Left renal pelvis (tissue), 4 donors: ENCODE data around the gene MKX. TPM values are rescaled to one million over a fixed set of nuclear protein-coding genes. Genes with fewer than 3 reads are reported as not detected.

Source experiments
- DNase-seq, 4 donors: peaks; one replicate each; pipeline ENCODE4 v3.0.0-alpha.2; 2013; ENCODE audit warnings: low read depth in 4 of 4, low spot score in 3 of 4
- polyA plus RNA-seq, 4 donors: library from polyadenylated mRNA; unstranded; fragments of 120-200 nt; gene quantifications; one replicate each; pipeline ENCODE4 v1.2.1, GENCODE V29; 2013; ENCODE audit not compliant: insufficient read length in 4 of 4

The MKX gene
- polyA plus RNA-seq, 4 donors: 0.11 to 10.2 (median 0.42) TPM

DNA sequence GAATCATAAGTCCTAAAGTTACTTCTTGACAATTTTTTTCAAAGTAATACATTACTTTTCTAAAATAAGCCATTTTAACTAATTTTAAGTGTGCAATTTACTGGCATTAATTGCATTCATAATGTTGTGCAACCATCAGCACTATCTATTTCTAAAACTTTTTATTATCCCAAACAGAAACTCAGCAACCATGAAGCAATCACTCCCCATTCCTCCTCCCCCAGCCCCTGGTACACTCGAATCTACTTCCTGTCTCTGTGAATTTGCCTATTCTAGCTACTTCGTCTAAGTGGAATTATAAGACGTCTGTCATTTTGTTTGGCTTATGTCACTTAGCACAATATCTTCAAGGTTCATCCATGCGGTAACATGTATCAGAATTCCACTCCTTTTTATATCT is 84.9 kb downstream of the MKX start:
- no peak for DNase-seq

DNA sequence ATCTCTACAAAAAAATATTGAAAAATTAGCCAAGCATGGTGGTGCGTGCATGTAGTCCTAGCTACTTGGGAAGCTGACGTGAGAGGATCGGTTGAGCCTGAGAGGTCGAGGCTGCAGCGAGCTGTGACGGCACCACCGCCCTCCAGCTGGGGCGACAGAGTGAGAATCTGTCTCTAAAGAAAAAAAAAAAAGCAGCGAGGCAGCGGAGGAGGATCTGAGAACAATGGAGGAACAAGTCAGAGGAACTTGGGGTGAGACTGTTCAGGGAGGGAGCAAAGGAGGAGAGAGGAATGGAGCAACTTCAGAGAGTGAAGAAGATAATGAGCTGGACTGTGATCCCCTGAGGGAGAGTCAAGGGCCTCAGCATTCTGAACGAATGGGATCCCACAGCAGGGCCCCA is 85.4 kb downstream of the MKX start:
- DNase-seq: no peak

DNA sequence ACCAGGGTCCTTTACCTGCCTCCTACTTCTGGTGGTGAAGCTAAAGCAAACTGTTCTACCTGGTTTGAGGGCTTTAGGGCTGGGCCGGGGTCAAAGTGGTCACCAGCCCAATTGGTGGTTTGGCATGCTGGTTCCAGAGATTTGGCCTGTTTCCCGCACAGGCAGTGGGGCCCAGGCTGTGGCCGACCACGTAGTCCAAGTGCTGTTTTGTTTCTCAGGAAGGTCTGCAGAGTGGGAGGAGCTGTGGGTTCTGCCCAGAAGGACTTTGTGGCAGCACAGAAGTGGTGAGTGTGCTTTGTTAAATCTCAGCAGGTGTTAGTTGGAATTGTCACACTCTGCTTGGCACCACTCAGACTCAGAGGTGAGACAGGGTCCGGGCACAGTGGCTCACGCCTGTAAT is 85.8 kb downstream of the MKX start:
- no peak for DNase-seq

DNA sequence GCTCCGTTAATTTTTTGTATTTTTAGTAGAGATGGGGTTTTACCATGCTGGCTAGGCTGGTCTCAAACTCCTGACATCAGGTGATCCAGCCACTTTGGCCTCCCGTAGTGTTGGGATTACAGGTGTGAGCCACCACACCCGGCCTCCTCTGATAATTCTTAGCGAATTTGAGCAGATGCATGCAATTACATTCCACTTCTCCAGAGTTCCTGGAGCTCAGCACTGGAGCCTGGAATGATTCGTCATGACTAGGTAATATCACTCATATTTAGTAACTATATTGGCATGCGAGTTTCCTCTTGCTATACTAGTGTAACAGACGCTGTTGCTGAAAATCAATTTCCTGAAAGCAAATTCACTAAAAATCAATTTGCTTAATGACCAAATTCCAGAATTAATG is 86.8 kb downstream of the MKX start:
- DNase-seq: no peak

DNA sequence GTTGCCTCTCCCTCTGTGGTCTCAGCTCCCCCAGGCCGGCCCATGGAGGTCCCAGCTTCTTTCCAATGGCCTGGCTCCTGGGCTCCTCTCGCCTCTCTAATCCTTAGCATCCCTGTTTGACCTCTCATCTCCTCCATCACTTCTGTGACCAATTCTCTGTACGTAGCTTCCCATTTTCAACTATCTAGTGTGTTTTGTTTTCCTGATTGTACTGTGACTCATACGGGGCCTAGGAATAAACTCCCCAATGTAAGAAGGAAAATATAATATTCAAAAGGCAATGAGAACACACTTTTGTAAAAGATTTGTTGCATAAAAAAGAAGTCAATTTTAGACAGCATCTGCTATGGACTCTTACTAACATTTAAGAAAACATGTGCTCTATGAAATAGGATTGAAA is 90.3 kb downstream of the MKX start:
- DNase-seq: no peak

DNA sequence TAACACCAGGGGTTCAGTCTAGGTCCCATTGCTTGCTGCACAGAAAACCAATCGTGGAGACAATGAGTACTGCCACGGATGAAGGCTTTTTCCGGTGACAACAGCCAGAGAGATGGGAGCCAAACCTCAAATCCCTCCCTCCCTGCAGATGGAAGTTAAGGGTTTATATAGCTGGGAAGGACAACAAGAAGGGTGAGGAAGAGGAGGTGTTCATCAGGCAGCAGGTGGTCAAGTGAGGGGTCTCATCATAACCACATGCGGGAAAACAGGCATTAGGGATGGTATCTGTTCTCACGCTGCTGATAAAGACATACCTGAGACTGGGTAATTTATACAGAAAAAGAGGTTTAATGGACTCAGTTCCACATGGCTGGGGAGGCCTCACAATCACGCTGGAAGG is 91.3 kb downstream of the MKX start:
- DNase-seq: no peak

DNA sequence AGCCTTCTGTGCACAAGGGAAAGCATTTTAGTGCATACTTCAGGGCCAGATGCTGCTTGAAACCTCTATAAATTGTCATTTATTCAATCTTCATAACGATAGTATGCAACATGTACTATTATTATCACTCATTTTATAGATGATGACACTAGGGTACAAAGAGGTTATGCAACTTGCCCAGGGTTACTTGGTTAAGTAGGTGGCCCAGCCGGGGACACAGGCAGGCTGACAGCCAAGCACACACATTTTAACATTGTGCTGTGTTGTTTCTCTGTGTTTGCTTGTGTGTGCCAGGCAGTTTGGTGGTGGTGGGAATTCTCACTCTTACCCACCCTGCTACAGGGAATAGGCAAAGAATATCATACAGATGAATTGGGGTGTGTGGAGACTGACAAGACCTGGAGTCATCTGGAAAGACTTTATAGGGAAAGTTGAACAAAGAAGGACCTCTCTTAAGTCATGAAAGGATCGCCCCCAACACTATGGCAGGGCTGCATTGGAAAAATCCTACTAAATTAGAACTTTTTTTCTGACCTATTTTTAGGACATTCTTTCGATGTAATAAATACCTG is 98.9 kb downstream of the MKX start:
- no peak for DNase-seq

DNA sequence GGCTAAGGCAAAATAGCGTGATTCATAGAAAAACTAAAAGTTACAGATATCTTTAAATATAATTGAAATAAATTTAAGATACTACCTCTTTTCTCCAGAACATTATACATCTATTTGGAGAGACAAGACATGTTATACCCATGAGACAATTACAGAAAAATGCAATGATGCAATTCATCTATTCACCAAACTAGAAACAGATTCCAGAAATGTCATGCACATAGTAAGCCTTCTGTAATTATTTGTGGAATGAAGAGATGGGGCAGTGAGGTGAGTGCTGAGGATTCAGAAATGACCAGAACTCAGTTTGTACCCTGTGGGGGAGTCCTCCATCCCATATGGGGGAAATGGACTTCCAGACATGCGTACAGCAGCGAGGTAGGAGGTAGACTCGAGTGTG is 99.4 kb downstream of the MKX start:
- DNase-seq: no peak

DNA sequence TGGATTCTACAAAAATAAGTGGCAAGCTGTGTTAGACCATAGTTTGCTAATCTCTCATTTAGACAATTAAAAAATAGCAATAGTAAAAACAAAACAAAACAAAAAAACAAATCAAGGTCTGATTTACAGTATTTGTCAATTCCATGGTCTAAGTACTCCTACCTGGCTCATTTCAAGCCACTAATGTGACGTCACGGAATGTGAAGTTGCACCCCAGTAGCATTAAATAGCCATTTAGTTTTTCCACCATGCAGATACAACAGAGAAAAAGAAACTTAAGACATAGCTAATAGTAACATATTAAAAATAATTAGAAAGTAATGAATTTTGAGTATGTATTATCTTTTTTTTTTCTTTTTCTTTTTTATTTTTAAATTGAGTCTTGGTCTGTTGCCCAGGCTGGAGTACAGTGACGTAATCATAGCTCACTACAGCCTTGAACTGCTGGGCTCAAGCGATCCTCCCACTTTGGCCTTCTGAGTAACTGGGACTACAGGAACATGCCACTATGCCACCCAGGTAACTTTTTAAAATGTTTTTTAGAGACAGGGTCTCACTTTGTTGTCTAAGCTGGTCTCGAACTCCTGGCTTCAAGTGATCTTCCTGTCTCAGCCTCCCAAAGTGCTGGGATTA is 101.2 kb downstream of the MKX start:
- DNase-seq: no peak

DNA sequence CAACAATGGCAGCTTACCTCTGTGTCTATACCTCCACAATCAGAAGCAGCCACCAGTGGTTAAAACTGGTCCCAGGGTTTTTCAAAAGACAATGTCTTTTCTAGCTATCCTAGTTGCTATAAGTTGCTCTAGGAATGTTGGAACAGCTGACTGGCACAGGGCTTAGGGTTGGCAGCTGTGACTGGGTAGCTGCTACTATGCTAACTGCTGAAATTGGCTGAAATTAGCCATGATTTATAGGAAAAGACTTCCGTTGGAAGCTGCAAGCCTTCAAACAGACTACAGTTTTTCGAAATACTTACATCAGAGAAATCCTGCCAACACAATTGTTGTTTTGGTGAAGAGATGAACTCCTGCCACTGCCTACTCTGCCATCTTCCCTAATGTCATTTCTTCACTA is 102.3 kb downstream of the MKX start:
- no peak for DNase-seq

DNA sequence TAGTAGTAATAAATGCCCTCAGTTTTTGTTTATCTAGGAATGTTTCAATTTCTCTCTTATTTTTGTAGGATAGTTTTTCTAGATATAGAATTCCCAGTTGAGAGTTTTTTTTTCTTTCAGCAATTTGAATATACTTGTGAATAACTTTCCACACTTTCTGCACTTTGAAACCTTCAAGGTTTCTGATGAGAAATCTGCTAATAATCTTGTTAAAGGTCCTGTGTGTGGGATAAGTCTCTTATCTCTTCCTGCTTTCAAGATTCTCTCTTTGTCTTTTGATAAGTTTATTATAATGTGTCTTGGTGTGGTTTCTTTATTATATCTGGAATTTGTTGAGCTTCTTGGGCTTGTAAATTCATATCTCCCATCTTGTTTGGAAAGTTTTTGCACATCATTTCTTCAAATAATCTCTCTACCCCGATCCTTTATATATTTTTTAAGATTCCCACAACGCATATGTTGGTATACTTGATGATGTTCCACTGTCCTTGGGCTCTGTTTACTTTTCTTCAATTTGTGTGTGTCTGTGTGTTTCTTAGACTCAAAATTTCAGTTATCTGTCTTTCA is 103.5 kb downstream of the MKX start:
- no peak for DNase-seq

DNA sequence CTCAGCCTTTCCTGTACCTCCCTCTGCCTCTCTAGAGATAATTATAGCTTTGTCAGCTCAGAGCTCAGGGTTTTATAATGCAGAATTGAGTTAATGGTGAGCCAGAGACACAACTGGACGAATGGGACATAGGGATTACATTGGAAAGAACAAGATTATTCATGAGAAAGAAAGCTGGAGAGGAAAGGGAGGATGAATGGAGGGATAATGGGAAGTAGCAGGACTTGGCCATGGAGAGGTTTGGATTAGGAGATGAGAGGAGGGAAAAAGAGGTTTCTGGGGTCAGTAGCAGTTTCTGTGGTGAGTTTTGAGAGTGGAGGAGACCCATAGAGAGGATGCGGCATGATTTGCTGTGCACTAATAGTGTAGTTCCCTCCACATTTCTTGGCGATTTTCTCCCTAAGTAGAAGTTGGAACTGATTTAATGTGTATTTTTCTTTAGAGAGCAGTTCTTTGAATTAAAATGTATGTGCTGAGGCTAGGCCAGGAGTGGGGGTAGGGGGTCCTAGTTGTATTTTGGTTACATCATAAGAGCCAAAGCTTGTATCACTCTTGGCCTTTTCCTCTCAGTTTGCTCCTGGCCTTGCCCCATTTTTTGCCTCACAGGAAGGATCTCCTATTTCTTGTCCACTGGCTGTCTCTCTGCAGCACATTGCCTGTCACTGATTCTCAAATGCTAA is 107.4 kb downstream of the MKX start:
- DNase-seq: no peak

DNA sequence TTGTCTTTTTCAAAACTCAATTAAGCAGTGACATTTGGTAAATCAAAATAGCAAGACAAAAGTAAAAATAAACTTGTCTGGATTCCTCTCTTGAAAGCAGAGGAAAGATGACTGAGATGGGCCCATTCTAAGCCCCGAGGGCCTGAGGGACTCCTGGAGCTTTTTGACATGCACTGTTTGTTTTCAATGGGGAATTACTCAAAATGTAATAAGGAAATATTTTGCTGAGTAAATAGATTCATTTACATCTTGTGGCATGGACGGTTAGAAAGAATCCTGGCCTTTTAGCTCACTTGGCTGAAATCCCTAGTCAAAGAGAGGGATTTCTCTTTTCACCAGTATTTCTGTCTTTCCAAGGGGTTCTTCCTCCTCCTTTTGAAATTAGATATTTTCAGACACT is 108.0 kb downstream of the MKX start:
- DNase-seq: no peak

DNA sequence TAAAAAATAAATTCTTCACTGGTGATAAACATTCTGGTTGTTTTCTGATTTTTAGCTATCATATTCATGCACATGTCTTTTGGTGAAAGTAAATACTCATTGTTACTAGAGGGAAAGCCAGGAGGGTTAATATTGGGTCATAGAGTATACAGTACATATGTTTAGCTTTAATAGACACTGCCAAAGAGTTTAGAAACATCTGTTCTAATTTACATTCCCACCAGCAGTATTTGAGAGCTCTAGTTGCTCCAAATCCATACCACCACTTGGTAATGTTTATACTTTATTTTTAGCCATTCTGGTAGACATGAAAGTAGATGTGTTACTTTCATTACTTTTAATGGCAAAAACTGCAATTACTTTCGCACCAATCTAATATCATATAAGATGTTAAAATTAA is 108.8 kb downstream of the MKX start:
- DNase-seq: no peak

DNA sequence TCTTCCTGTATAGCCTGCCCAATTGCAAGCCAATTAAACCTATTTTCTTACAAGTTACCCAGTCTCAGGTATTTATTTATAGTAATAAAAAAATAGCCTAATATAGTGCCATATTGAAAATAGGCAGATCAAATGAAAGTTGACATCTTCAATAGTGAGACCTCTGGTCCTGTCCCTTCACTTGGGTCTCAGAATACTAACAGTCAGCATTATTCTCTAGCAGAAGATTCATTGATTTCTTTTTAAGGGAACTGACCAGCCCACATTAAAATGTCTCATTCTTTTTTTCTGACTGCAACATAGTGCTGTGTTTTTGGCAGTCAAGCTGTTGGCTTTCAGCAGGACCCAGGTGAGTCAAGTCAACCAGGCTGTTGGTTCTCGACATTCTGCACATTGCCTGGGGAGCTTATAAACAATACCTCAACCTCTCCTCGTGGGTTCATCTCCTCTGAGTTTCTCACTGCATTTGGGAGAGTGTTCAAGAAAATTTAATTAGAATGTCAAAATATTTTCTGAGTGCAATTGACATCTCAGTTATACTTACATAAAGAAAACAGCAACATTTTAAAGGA is 109.8 kb downstream of the MKX start:
- DNase-seq: no peak

DNA sequence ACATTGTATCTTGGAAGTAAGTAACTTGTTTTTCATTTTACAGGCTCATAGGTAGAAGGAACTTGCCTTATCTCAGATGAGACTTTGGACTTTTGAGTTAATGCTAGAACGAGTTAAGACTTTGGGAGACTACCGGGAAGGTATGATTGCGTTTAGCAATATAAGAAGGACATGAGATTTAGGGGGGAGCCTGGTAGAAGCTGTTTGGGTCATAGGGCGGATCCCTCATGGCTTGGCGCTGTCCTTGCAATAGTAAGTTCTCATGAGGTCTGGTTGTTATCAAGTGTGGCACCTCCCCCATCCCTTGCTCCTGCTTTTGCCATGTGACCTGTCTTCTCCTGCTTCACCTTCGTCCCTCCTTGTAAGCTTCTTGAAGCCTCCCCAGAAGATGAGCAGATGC is 110.3 kb downstream of the MKX start:
- DNase-seq: no peak

DNA sequence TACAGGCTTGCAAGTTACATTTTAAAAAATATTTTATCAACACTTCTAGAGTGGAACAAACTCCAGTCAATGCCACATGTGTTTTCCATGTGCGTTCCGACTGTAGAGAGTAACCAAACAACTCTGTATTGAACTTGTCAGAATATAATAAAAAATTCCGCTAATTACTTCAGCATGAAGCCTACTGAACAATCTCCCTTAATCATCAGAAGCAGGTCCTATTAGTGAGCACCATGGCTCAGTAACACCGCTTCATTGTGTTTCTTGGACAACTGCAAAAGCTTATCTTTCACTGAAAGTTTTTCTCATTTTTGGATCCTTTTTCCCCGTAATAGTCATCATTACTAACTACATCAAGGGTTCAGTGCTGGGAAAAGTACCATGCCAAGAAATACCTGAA is 117.0 kb downstream of the MKX start:
- DNase-seq: no peak

DNA sequence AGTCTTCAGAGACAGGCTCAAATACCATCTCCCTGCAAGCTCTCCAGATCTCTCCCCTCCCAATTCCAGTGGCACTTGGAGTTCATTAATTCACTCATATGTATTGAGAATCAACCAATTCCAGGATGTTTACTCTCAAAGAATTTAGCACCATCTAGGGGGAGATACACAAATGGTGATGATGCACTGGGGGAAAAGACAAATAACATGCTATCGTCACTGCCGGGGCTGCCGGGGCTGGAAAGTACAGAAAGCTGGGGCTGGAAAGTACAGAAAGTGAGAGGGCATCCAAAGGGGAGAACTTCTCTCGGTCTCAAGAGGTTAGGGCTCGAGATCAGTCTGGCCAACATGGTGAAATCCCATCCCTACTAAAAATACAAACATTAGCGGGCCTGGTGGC is 118.7 kb downstream of the MKX start:
- no peak for DNase-seq

DNA sequence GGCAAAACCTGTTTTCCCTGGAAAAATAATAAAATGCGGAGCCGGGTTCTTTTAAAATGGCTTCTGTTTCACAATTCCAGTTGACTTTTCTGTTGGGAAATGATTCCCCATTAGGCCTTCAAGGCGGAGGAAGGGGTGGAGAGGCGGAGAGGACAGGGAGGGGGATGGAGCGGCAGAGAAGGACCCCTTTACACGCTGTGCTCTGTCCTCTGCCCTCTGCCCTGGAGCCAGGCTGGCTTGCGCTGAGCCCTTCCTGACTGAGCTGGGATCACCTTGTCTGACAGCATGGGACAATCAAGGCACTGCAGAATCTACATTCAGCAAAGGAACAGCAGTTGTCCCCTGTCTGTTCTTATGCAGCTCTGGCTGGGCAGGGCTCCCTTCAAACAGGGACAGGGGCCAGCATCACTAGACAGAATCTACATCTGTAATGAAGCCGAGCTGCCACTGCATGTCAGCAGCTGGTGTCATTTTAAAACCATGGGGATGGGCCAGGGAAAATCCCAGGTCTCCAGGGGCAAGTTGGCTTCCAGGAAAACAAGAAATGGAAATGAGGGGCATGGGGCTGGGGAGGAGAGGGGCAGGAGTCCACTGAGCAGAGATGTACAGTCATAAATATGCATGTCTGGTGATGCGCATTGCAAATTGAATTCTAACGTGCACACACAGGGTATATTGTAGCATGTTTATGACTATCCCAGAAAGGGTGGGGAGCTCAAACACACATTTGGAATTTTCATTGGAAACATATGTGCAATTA is 120.0 kb downstream of the MKX start:
- no peak for DNase-seq

DNA sequence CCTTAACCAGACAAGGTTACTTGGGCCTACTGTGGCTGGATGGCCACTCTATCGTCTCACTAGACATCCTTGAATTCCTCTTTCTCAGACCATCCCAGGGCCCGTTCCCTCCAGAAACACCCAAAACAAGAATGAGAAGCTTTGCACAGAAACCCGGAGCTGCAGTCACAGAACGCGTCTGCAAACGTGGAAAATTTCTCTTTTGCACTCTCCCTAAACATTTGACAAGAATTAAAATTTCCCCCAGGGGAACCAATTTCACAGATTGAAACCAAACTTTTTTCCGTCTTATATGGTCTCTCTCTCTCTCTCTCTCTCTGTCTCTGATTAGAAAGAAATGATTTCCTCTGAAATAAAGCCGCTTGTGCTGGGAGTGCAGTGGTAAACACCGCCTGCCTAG is 120.7 kb downstream of the MKX start:
- no peak for DNase-seq
